Epithelial cell of esophagus (primary cell): ENCODE measurements around the gene MRPL53.

Source experiments
- DNase-seq: peaks from one replicate; pipeline ENCODE4 v3.0.0; 2010; ENCODE audit warnings: low read depth
- H3K4me3 ChIP-seq: 2 replicates; pipeline ENCODE4 v1.5.1; 2011; ENCODE audit warnings: mild to moderate bottlenecking, low read length, control low read depth
- TF ChIP-seq, protein P1 (sequence below): IDR thresholded peaks from 2 replicates; pipeline ENCODE4 v1.5.1; 2011; ENCODE audit warnings: low read depth, mild to moderate bottlenecking, low read length, control low read depth, inconsistent platforms; ENCODE audit not compliant: insufficient read depth; ENCODE audit errors: missing control alignments

Gene MRPL53

DNA sequence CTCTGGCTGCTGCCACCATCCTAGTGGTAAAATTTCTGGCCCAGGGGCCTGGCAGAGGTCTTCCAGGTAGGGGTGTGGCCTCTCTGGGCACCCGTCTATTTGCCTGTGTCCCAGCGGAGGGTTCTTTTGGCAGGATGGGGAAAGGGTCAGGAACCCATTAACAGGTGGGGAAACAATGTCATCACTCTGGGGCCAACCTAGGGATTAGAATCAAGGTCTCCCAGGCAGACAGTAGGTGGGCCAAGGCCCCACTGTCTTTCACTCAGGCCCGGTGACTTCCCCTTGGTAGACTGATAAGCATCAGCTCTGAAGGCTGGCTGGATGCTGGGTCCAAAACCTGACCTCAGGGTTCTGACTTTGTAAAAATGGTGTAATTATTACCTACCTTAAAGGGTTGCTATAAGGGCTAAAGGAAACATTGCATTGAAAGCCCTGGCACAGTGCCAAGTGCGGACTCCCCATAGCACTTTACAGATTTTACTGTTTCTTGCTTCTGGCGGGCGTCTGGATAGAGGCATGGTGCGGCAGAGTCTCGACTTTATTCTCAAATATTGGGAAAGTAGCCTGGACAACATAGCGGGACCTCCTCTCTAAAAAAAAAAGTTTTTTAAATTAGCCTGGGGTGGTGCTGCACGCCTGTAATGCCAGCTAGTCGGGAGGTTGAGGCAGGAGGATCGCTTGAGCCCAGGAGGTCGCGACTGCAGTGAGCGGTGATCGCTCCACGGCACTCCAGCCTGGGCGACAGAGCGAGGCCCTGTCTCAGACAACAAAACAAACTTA lies 24.7 kb upstream of the MRPL53 start:
- TF ChIP-seq, protein P1, sequence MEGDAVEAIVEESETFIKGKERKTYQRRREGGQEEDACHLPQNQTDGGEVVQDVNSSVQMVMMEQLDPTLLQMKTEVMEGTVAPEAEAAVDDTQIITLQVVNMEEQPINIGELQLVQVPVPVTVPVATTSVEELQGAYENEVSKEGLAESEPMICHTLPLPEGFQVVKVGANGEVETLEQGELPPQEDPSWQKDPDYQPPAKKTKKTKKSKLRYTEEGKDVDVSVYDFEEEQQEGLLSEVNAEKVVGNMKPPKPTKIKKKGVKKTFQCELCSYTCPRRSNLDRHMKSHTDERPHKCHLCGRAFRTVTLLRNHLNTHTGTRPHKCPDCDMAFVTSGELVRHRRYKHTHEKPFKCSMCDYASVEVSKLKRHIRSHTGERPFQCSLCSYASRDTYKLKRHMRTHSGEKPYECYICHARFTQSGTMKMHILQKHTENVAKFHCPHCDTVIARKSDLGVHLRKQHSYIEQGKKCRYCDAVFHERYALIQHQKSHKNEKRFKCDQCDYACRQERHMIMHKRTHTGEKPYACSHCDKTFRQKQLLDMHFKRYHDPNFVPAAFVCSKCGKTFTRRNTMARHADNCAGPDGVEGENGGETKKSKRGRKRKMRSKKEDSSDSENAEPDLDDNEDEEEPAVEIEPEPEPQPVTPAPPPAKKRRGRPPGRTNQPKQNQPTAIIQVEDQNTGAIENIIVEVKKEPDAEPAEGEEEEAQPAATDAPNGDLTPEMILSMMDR = no peak
- DNase-seq = no peak
- H3K4me3 ChIP-seq = no peak overlapping the region

DNA sequence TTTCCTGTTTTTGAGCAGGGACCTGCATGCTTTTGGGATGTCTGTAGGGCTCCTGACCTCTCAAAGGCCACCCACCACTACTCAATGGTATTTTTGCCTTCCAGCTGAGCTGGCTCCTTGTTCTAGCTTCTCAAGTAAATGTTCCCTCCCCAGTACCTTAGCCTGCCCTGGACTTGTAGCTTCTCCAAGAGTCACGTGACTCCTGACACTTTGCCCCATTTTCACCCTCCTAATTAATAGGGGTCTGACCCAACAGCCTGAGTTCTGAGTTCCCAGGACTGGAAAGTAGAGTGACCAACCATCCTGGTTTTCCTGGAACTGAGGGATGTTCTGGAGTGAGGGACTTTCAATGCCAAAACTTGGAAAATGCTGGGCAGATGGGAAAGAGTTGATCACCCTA lies 23.0 kb upstream of the MRPL53 start:
- no peak for DNase-seq
- TF ChIP-seq, protein P1 = no peak

DNA sequence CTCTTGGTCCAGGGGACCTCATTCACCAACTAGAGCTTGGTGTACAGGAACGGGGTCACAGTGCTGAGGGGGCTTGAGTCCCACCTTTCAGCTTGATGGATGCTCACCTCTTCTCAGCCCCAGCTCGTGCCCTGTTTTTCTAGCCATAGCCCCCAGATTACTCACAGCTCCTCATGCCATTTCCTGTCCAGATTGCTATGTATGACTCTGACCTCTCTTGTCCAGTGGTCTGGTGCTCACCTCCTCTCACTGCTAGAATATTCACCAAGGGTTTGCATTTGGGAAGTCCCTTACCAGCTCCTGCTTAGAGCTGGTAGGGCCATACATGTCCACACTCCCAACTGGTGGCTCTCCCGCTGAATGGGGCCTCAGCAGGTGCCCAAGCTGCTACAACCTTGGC lies 21.1 kb upstream of the MRPL53 start:
- H3K4me3 ChIP-seq = no peak overlapping the region
- TF ChIP-seq, protein P1 = no peak
- DNase-seq = no peak

More for the DNA sequence above, 23.0 kb upstream of the MRPL53 start:
- no peak overlapping the region for H3K4me3 ChIP-seq

DNA sequence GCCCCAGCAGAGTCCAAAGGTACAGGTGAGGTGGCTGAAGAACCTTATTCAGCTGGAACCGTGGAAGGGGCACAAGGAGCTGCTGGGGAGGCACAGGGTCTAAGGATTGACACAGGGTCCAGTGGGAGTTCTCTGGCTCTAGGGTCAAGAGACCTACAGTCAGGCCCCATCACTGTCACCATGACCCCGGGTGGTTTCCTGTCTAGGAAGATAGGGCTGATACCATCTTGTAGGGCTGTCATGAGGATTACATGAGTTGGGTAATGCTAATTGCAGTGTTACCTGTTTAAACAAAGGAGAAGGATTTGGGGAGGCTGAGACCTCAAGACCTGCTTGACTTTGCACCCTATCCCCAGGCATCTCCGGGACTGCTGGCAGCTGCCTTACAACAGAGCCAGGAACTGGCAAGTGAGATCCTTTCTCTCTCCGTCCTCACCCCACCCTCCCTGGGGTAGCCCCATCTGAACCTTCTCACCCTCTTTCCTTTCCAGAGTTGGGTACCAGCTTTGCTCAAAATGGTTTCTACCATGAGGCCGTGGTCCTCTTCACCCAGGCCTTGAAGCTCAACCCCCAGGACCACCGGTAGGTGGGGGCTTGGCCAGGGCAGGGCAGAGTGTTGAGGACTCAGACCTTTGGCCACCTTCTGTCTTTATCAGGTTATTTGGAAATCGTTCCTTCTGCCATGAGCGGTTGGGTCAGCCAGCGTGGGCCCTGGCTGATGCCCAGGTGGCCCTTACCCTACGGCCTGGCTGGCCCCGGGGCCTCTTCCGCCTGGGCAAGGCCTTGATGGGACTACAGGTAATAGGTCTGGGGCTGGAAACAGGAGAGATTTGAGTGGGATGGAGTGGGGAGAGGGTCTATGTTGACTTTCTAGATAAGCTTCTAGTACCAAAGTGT lies 19.4 kb upstream of the MRPL53 start:
- H3K4me3 ChIP-seq = no peak overlapping the region
- TF ChIP-seq, protein P1 = no peak
- DNase-seq = no peak

DNA sequence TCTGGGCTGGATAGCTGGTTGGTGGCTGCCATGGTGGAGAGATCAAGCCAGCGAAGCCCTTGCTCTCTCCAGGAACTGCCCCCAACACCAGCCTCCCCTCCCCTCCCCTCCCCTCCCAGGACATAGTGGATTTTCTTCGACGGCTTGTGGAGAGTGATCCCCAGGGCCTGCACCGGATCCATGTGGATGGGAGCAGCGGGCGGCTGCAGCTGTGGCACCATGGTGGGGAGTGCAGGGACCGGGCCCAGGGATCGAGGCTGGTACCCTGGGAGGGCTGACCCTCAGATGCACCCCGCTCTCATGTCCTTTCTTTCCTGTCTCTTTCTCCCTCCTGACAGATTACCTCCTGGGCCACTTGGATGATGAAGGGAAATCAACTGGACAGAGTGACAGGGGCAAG lies 17.4 kb upstream of the MRPL53 start:
- TF ChIP-seq, protein P1 = no peak
- no peak overlapping the region for H3K4me3 ChIP-seq
- no peak for DNase-seq

DNA sequence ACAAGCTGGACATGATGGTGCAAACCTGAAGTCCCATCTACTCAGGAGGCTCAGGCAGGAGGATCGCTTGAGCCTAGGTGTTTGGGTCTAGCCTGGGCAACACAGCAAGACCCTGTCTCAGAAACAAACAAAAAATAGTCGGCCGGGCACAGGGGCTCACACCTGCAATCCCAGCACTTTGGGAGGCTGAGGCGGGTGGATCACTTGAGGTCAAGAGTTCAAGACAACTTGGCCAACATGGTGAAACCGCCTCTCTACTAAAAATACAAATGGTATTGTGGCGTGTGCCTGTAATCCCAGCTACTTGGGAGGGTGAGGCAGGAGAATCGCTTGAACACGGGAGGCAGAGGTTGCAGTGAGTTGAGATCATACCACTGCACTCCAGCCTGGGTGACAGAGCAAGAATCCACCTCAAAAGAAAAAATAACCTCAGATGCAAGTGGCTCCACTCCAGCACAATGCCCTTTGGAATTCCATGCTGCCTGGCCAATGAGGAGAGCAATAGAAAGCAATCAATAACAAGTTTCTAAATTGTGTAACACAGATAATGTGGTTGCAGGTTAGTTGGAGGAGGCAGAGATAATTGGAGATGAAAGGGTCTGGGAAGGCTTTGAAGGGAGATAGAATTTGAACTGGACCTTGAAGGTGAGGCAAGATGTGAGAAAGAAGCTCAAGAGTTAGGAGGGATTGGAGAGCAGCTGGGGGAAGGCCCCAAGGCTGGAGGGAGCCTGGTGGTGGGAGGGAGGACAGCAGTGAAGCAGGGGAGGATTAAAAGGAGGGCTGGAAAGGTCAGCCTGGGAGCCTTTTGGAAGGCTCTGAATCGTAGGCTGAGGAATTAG lies 16.4 kb upstream of the MRPL53 start:
- TF ChIP-seq, protein P1 = no peak
- no peak overlapping the region for H3K4me3 ChIP-seq
- DNase-seq = no peak
